Stimulated activated CD8-positive, alpha-beta memory T cell treated with anti-CD3 and anti-CD28 coated beads, Interleukin-12 subunit alpha, Interleukin-12 subunit beta, amount 100 ng/mL, for 24 hours (primary cell): ENCODE data around the gene TMEM256.

ENCODE experiments used
- DNase-seq: peaks from one replicate; pipeline ENCODE4 v3.0.0-alpha.2; 2020; ENCODE audit errors: extremely low read depth

The TMEM256 gene

DNA sequence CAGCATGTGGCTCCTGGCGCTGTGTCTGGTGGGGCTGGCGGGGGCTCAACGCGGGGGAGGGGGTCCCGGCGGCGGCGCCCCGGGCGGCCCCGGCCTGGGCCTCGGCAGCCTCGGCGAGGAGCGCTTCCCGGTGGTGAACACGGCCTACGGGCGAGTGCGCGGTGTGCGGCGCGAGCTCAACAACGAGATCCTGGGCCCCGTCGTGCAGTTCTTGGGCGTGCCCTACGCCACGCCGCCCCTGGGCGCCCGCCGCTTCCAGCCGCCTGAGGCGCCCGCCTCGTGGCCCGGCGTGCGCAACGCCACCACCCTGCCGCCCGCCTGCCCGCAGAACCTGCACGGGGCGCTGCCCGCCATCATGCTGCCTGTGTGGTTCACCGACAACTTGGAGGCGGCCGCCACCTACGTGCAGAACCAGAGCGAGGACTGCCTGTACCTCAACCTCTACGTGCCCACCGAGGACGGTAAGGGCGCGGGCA lies 4.4 kb upstream of the TMEM256 start:
- no peak for DNase-seq

DNA sequence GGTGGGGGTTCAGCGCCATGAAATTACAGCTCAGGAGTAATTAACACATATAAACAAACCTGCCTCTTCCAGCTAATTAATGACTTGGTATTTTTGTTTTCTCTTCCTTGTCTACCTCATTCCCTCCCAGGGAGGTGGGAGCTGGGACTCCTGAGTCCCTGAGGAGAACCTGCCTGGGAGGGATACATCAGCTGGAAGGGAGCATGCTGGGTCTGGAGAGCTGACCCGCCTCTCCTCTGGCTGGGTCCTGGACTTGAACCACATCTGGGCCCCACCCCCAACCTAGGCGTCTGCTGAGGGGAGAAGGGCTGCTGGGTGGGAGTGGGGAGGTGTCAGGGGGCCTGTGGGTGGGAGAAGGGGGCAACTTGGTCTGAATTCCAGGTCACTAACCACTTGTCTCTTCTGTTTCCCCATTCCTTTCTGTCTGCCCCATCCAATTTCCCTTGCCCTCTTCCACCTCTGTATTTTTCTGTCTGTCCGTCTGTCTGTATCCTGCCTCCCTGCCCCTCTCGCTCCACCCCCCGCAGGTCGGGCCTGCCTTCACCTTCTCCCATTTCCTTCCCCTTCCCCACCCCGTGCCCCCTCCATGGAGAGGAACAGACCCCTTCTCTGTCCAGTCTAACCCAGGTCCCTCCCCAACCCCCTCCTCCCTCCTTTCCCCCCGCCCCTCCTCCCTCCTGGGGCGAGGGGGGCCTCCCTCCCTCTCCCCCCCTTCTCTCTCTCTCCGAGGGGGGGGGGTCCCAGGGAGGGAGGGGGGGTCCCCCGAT lies 3.8 kb upstream of the TMEM256 start, which contains the start of gene NLGN2:
NLGN2 (plus strand) TSS at position 361 of the 767 bp plus-strand sequence. CDS start 411 bp downstream, outside the sequence.
- no peak for DNase-seq

DNA sequence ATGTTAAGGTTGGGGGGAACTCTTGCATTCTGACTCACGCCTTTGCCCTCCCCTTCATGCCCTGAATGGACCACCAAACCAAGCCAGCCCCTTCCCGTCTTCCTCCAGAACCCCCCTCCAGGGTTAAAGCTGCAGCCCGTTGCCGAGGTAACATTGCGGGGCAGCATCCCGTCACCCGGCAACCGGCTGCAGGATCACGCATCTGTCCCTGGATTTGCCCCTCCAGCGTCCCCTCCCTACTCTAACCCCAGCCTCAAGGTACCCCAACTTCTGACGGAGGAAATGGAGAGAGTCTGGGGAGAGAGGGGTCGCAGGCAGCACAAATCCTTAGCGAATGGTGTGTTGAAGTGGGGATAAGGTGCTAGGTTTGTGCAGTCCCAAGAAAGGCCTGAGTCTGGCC lies 3.2 kb upstream of the TMEM256 start:
- no peak for DNase-seq

DNA sequence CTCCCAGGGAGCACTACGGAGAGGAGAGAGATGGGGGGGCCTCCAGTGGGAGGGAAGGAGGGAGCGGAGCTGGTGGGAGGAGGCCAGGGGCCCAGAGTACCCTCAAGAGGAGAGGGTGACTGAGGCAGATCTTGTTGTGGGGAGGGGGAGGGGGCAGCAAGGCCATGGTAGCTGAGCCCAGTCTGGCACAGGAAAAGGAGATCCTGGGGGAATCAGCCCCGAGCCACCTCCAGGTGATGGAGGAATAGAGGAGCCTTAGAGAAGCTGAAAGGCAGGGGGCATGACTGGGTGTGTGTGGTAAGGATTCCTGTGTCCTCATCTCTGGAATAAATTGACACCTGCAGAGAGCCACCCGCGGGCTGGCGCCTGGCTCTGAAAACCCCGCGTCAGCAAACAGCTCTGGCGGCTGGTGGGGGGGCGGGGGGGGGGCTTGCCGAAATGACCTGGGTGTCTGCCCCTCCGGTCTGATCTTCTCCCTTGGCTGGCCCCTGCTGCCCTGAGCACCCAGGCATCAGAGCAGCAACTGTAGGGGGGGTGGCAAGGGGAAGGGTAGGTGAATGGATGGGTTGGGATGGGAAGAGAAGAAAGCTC lies 2.4 kb upstream of the TMEM256 start:
- no peak for DNase-seq

DNA sequence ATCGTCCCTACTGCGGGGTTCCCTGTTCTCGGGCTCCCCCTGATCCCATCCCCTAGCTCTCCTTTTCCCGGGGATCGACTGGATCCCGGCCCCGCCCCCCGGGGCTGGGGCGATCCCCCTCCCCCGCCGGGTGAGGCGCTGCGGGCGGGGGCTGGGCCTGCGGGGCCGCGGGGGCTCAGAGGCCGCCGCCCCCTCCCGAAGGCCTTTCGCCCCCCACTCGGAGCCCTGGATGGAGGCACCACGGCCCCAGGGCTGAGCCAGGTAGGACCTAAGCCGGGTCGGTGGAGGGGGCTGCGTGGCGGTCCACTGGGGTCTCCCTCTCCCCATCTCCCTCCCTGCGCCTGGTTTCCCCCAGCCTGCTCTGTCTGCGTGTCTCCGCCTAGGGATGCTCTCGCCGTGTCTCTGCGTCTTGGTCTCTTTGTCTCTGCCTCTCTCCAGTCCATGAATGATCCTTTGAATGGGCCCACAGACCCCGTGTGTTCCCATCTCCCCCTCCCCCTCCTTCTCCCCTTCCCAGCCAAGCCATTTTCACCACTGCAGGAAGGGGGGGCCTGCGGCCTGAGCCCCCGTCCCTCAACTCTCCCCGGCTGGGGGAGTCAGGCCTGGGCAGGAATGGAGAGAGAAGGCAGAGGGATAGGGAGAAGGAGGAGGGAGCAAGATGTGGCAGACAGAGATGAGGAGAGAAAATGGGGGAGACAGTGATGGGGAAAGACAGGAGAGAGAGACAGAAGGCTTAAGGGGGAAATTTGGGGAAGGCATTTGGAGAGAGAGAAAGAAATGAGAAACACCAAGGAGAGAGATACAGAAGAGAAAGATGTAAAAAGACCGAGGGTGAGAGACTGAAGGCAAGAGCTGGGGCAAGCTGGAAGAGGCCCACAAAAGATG lies 1.7 kb upstream of the TMEM256 start:
- DNase-seq = no peak

DNA sequence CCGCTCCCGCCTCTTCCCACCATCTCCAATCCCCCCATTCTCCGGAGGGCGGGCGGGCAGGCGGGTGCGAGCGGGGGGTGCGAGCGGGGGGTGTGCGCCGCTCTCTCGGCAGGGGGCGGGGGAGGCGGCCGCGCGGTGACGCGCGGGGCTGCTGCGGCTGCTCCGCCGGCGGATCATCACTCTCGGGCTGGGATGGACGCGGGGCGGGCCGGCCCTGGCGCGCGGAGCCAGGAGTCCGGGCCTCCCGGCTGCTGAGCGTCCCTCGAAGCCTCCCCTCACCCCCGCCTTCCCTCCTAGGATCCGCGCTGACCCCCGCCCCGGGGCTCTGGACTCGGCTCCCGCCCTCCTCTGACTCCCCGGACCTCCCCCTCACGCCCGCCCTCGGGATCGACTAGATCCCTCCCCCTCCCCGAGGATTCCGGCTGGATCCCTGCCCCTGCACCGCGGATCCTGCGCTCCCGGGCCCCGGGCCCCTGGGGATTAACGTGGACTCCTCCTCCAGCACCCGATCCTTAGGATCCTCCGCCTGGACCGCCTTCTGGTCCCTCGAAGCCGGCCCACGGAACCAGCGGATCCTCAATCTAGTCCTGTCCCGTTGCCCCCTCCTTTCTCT lies 946 bp upstream of the TMEM256 start:
- peak; percentile 59 for DNase-seq

DNA sequence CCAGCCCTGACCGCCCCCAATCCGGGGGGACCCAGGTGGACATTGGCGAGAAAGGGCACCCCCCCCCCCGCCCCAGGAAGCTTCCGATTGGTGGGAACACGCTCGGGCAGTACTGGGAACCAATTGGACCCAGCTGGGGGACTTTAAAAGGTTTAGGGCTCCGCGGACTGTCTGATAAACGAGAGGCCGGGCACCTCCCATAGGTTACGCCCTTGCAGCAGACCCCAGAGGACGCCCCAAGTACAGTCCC lies 245 bp downstream of the TMEM256 start:
- no peak for DNase-seq

DNA sequence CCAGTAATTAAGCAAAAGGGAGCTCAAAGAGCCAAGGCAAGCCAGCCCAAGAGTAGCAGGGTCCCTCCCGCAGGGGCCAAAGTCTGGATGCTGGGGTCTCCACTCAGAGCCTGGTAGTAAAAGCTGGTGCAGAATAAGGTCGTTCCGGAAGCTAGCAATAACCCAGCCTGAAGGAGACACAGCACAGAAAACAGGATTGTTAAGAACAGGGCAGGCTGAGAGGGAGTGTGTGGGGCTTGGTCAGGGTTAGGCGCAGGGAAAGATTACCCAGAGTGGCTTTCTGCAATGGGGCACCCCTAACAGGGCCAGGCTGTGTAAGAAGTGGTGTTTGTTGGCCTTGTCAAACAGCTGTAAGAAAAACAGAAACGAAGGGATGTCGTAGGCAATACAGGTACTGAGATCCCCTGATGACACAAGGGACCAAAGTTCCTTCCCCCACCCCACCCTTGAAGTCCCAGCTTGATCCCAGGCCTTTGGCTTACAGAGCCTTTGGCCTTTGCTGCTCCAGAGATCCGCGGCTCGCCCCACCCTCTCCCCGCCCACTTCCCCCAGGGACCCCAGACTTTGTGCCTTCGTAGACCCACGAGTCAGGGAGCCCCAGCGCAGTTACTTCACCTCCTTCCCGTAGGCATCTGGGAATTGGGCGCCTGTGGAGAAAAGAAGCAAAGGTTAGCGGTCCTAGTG lies 712 bp downstream of the TMEM256 start:
- DNase-seq = no peak

DNA sequence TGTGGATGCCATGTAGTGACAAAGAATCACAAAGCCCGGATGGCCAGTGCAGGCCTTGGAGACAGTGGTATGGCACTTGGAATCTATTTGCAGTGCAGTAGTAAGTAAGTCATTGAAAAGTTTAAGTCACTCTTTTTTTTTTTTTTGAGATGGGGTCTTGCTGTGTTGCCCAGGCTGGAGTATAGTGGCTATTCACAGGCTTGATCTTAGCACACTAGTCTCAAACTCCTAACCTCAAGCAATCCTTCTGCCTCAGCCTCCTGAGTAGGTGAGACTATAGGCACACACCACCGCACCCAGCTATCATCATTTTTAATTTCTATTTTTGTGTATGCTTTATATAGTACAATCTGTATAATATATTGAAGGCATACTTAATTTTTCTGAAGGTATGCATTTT lies 5.3 kb downstream of the TMEM256 start:
- no peak for DNase-seq

DNA sequence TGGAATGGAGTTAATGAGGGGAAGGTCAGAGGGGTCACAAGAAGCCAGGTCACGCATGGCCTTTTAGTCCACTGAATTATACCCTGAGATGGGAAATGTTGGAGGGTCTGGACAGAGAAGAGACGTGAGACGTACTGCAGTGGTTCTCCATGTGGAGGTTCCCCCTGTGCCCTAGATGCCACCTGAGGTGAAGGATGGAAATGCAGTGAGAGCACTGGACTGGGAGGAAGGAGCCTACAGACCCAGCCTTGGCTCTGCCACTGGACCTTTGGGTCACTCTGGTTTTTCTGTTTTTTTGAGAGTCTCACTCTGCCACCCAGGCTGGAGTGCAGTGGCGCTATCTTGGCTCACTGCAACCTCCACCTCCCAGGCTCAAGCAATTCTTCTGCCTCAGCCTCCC lies 7.8 kb downstream of the TMEM256 start:
- DNase-seq = no peak

DNA sequence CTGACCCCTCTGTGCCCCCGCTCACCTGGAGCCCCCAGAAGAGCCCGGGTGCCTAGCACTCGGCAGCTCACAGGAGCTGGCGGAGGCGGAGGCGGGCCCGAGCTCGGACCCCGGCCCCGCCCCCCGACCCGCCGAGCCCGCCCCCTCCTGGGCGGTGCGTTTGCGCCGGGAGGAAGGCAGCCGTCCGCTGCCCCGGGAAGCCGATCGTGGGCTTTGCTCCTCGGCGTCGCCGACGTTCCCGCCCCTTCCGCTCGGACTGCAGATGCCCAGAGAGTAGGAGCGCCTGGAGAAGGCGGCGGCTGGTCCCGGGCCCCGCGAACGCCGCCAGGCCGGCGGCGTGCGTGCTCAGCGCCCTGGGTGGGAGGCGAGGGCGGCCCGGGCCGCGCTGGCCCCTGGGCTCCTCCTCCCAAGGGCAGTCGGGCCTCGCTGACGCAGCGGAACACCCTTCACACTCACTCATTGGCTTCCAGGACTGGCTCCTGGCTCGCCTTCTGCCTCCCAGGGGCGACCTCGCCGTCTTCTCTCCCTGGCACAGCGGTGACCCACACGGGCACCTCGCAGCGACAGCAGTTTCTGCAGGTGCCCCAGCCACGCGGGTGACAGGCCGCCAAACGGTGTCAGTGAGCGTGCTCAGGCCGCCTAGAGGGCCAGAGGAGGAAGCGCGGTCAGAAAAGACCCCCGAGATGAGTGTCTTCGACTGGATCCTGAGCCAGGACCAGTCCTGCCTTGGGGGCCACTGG lies 9.3 kb downstream of the TMEM256 start, which contains the start of gene PLSCR3:
PLSCR3 (minus strand) TSS at position 74 of the 740 bp plus-strand sequence. CDS start 415 bp downstream, outside the sequence.
- peak; percentile 61 for DNase-seq

DNA sequence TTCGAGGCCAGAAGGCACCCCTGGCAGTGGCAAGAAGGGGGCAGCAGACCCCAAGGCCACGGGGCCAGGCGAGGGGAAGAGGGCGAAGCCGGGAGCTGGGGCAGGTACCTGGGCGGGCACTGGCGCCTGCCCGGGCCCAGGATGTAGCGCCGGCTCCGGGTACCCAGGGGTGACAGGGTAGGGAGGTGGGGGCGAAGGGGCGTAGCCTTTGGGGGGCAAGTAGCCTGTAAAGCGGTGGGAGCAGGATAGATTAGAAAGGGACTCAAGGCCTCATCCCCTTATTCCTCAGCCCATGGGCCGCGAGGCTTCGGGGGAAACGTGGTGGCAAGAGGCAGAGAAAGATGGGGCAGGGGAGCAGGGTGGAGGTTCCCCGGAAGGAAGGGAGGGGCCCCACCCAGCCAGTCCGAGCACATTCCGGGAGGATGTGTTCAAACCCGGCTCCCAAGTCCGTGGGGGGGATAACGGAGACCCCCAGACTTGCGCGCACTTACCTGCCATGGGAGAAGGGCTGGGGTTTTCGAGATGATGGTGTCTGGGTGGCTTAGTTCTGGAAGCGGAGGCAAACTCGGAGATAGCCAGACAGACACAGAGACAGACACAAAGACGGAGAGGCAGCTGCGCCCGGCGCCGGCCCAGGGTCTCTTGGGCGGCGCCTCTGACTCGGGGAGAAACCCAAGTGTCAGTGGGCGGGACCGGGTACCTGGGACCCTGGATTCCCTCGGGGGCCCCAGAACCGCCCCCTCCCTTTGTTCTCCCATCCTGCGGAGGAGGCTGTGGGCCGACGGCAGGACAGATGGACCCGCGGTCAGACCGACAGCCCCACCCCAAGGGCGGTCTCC lies 10.1 kb downstream of the TMEM256 start:
- DNase-seq = no peak

DNA sequence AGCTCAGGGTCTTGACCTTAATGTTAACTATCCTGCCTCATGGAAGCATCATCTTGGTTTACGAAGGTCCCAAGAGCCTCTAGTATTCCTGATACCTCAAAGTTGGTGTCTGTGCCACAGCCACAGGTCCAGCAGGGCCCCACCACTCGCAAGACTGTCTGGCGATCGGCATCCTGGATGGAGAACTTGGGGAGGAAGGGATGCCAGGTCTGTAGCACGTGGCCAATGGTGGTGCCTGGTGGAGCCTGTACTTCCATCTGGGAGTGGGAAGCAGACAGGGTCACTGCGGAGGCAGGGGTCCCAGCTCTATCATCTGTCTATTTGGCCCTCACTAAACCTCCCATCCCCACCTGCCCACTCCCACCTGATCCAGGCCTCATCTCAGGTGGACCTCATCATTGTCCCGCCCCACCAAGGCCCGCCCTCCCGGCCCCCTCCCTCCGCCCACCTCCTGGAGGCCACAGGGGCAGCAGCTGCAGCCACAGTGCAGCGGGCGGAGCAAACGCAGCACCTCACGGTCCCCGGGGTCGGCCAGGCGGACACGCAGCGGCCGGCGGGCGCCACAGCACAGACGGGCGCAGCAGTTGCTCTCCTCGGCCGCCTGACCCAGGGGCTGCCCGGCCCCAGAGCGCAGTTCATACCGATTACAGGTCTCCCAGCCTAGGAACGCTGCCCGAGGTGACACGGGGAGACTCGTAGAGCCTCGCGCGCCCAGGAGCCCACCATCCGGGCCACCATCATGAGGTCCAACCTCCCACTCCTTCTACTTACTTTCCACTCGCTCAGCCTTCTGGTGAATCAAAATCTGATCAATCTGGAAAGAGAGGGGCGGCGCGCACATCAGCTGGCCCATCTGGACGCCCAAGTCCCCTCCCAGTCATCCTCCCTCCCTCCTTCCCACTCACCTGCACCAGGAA lies 10.9 kb downstream of the TMEM256 start:
- no peak for DNase-seq

DNA sequence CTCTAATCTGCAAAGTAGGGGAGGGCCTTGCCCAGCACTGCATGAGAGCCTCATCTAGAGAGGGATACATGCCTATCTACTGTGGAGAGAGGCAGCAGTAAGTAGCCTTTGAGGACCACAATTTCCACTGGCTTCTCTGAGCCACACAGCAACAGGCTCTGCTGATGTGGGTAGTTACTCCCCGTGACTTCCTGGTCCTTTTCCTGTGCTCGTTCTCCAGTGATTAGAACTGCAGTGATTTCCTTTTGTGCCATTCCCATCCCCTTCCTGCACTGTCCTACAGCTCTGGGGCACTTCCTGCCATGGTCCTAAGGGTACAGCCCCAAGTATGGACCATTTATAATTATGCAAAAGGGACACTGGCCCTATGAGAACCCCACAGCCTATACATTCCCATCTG lies 12.6 kb downstream of the TMEM256 start:
- DNase-seq = no peak

DNA sequence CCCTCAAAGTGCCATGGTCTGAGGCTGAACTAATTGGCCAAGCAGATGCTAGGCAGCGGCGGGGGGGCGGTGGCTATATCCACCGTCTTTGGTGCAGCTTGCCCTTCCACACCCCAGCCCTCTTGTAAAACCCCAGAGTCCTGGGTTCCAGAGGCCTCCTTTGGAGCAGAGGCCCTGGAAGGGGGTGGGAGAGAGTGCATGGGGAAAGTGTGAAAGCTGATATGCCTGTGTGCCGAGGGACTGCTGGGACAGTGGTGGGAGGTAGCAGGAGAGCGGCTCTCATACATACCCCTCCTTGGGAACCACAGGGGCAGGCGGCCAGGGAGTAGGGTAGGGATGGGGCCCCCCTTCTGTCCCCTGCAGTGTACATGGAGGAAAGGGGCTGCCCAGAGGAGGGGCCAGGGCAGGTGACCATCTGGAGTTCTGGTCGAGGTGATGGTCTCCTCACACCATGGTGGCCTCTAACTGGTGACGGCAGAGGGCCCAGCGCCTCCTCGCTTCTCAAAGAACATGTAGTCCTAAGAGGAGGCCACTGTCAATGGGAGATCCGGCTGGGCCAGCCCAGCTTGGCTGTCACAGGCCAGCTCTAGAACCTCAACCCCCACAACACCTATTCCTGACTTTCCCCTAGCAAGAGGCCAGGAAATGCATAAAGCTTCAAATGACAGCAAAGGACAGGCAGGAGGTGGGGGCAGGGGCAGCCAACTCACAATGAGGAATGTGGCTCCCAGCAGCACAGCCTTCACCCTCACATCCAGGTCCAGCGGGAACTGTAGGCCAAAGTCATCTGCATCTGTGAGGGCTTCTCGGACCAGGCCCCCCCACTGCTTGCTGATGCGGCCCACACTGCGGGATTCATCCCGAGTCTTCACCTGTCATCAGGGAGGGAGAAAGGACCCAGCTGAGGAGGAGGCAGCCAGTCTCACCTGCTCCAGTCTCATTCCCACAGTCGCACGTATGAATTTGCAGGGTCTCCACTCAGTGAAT lies 13.7 kb downstream of the TMEM256 start:
- DNase-seq = no peak

DNA sequence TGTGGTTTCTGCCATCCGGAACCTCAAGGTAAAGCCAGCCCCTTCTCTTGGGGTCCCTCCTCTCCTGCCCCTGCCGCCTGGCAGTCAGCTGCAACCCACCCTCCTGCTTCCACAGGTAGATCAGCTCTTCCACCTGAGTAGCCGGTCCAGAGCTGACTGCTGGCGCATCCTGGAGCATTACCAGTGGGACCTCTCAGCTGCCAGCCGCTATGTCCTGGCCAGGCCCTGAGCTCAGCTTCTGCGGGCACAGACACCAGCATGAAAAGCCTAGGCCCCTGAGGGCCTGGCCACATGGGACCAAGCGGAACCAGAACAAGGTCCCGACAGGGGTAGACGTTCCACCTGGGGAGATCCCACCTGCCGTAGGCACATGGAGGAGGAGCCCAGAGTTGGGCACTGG lies 15.0 kb downstream of the TMEM256 start:
- no peak for DNase-seq

DNA sequence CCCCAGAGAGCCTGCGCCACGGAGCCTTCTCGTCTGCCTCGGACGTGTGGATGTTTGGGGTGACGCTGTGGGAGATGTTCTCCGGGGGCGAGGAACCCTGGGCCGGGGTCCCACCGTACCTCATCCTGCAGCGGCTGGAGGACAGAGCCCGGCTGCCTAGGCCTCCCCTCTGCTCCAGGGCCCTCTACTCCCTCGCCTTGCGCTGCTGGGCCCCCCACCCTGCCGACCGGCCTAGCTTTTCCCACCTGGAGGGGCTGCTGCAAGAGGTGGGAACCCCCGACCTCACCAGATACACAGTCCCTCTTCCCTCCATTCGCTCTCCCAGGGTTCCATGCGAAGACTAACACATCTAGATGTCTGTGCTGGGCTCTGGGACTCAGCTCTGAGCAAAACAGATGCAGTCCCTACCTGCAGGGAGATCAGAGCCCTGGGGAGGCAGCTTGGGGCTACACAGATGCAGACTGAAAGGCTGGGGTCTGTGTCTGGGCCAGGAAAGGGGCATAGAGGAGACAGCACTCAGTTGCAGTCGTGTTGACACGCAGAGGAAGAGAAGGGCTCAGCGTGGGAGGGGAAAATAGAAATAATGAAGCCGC lies 19.3 kb downstream of the TMEM256 start:
- no peak for DNase-seq
